Pons (tissue), 1 donor: Measurements from ENCODE around the gene LAMA5.

ENCODE experiments used
- DNase-seq: peaks from one replicate; pipeline ENCODE4 v3.0.0-alpha.2; 2016; ENCODE audit warnings: low spot score

Gene LAMA5, protein sequence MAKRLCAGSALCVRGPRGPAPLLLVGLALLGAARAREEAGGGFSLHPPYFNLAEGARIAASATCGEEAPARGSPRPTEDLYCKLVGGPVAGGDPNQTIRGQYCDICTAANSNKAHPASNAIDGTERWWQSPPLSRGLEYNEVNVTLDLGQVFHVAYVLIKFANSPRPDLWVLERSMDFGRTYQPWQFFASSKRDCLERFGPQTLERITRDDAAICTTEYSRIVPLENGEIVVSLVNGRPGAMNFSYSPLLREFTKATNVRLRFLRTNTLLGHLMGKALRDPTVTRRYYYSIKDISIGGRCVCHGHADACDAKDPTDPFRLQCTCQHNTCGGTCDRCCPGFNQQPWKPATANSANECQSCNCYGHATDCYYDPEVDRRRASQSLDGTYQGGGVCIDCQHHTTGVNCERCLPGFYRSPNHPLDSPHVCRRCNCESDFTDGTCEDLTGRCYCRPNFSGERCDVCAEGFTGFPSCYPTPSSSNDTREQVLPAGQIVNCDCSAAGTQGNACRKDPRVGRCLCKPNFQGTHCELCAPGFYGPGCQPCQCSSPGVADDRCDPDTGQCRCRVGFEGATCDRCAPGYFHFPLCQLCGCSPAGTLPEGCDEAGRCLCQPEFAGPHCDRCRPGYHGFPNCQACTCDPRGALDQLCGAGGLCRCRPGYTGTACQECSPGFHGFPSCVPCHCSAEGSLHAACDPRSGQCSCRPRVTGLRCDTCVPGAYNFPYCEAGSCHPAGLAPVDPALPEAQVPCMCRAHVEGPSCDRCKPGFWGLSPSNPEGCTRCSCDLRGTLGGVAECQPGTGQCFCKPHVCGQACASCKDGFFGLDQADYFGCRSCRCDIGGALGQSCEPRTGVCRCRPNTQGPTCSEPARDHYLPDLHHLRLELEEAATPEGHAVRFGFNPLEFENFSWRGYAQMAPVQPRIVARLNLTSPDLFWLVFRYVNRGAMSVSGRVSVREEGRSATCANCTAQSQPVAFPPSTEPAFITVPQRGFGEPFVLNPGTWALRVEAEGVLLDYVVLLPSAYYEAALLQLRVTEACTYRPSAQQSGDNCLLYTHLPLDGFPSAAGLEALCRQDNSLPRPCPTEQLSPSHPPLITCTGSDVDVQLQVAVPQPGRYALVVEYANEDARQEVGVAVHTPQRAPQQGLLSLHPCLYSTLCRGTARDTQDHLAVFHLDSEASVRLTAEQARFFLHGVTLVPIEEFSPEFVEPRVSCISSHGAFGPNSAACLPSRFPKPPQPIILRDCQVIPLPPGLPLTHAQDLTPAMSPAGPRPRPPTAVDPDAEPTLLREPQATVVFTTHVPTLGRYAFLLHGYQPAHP (N-terminal part only)

DNA sequence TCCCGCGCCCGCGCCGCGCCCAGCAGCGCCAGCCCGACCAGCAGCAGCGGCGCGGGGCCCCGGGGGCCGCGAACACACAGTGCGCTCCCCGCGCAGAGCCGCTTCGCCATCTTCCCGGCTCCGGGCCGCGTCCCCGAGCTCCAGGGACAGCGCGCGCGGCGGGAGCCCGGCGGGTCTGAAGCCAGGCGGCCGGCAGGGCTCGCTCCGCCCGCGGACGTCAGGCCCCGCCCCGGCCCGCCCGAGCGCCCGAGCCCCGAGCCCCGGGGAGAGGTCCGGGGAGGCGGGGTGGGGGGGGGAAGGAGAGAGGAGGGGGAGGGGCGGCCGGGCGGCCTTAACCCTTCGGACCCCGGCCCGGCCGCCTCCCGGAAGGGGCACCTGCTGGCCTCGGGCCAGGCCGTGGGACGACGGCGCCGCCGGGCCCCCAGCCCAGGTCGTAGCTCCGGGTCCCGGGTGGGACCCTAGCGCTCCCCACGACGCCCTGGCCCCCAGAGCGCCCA, at the start of gene LAMA5:
Gene LAMA5 (minus strand): TSS at position 177 of the 497 bp plus-strand sequence. CDS start 67 bp downstream, at position 110.
- DNase-seq: no peak

DNA sequence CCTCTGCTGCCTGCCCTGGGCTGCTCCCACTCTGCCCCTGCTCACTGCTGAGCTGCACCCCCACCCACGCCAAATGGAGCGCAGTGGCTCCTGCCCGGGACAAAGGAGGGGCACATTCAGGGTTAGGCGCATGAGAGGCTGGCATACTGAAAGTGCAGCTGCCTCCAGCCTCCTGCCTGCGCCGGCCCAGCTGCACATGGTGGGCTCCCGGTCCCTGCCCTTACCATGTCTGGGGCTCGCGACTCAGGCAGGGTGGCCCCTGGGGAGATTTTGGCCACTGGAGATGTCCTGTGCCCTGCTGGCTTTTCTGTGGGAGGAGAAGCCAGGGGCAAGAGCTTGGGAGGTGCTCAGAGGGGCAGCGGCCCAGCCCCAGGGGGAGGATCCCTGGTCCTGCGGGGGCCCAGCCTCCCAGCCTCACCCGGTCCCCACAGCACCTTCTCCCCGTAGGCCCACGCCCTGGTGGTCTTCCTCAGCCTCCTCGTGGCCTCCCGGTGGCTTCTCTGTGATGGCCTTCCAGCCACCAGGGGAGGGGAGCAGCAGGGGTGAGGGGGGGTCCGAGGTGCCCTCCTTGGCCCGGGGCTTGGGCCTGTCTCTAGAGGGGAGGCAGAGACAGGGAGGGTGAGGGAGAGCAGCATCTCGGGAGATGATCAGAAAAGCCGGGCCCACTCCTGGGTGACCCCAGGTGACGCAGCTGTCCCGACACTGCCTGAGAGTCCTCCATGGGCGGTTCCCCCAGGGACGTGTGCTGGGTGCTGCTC, 48.4 kb upstream of the LAMA5 start:
- no peak for DNase-seq

DNA sequence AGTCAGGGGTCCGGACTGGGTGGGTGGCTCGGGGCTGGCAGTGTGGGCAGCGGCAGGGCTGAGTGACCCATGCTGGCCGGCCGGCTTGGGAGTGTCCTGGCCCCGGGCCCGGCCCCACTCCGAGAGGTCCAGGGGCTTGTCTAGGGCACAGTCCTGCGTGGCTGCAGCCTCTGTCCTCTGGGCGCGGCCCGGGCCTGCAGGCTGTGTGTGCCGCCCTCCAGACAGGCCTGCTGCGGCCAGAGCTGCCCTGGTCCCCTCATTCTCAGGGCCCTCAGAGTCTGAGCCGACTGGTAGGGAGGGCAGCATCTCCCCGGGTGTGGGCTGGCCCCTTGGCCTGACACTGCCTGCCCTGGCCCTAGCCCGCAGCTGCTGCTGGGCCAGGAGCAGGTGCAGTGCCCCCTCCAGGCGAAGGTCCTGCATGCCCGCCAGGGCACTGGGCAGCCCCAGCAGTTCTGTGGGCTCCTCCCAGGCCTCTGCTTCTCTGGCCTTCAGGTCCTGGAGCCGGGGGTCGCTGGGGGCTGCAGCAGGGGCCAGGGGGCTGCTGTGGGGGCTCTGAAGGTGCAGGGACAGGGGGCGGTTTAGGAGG, 46.9 kb upstream of the LAMA5 start:
- DNase-seq: no peak

DNA sequence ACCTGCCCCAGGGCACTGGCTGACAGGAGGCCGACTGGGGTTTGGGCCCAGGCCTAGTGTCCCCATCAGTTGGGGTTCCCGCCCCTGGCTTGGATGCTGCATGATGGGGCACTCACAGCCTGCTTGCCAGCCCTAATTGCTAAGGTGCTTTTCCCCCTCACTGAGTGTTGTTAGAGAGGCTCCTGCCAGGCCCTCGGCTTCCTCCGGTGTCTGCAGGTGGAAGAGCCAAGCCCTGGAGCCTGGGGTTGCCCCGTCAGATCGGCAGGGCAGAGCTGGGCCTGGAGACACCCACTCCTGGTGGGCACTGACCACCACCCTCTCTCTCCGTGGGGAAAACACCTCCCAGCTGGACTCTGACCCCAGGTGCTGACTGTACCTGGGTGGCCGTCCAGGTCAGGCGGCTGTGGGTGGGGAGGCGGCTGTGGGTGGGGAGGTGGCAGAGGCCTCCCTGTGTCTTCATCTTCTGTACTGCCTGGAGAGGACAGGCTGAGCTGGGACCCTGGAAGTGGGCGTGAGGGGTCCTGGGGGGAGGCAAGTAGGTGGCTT, 46.0 kb upstream of the LAMA5 start:
- no peak for DNase-seq

DNA sequence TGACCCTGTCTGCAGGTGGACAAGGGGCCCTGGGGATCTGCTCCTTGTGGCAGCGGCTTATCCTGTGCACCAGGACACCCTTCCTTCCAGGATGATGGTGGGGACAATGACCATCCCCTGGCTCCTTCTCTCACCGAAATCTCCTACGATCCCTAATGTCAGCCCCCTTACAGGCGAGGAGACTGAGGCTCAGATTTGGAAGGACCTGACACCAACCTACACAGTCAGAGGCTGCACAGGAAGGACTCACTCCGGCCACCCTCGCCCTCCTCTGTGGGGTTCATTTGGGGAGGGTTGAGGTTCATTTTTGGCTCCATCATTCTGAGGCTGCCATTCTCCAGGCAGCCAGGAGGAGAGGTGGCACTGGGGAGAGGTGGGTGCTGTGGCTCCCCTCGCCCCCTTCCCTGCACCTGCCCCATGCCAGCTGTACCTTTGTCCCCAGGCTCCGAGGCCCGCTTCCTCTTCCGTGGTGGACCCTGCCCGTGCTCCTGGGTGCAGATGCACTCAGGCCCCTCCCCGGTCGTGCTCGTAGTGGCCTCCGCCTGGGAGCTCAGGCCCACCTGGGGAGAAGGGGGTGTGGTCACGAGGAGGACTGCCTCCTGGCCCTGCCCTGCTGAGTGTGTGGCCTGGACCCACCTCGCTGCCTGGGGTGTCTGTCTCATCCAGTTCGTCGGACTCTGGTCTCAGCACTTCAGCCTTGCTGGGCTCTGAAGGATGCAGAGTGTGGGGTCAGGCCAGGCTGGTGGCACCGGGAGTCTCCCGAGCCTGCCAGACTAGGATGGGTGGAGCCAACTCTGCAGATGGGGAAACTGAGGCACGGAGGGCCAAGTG, 45.3 kb upstream of the LAMA5 start:
- DNase-seq: no peak

DNA sequence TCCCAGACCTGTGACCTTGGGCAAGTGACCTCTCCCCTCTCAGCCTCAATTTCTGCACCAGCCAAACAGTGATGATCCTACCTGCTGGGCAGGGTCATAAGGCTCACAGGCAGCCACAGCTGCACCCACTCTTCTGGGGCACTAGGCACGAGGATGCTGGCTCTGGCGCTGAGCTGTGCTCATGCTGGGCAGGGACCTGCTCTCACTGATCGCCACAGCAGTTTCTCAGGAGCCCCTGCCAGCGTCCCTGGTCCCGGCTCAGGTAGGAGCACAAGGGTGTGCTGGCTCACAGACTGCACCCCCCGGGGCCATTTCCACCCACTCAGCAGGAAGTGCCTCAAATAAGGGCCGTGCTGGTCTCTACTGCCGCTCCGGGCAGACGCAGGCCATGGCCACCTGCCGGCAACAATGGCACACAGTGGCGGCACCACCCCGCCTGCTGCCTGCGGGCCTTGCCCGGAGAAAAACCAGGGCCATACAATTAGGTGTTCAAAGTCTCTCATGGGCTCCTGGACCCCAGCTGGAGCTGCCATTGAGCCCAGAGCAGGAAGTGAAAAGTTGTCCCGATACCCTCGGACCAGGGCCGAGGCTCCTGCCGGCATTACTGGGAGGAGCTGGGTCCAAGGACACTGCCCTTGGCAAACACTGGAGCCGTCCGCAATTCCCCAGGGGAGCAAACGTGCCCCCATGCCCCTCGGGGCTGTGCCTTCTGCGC, 44.5 kb upstream of the LAMA5 start:
- DNase-seq: no peak

DNA sequence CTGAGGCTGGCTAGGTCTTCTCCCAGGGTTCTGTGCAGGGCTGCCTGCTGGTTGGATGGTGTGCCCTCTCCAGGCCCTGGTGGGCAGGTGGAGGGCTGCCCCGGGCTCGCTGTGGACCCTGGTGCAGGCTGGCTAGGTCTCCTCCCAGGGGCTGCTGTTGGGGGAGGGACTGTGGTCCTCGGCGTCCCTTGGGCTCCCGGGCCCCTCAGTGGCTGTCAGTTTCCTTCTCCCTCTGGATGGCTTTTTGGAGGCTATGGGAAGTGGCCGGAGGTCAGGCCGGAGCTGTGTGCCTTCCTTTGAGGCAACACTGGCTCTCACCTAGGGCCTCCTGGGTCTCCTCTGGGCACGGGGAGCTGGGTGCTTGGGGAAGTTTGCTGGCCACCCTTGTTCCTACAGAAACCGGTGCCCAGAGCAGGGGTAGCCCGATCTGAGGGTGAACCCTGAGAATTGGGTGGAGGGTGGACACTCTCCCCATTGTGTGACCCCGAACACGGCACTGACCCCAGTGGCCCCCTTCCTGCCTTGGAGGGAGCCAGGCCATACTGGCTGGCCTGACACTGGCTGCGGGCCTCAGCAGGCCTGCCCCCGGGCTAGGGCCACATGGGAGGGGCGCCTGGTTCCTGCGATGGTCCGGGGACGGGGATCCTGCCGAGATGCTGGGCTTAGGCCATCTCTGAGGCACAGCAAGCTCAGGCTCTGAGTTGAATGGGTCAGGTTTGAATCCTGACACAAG, 43.8 kb upstream of the LAMA5 start:
- DNase-seq: no peak

DNA sequence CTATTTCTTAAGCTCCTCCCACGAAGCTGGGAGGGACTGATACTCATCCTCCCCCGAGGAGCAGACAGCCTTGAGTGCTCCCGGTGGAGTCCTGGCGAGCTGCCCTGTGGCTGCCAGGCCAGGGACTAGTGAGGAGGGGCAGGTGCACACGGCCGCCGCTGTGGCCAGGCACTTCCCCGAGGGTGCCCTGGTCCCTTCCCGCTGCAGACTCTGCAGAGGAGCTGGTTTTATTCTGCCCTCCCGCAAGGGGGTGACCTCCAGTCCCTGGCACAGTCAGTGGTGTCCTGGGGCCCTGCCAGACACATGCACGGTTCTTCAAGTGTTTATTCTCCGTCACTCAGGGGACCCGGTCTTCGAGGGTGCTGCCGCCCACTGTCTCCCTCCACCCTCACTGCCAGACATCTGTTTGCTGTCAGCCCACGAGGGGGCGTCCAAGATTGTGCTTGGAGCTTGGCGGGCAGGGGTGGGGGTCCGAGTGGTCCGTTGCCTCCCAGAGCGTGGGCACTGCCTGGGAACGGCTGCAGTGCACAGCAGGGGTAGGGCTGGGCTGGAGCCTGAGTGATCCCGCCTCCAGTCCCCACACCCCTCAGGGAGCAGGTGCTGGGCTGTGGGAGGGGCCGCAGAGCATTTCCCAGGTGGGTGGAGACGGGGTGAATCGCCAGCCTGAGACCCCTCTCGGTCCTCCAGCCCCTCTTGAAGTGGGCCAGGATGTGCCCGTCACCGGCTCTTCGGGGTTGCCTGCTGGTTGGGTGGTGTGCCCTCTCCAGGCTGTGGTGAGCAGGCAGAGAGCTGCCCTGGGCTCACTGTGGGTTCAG, 43.0 kb upstream of the LAMA5 start:
- DNase-seq: no peak

DNA sequence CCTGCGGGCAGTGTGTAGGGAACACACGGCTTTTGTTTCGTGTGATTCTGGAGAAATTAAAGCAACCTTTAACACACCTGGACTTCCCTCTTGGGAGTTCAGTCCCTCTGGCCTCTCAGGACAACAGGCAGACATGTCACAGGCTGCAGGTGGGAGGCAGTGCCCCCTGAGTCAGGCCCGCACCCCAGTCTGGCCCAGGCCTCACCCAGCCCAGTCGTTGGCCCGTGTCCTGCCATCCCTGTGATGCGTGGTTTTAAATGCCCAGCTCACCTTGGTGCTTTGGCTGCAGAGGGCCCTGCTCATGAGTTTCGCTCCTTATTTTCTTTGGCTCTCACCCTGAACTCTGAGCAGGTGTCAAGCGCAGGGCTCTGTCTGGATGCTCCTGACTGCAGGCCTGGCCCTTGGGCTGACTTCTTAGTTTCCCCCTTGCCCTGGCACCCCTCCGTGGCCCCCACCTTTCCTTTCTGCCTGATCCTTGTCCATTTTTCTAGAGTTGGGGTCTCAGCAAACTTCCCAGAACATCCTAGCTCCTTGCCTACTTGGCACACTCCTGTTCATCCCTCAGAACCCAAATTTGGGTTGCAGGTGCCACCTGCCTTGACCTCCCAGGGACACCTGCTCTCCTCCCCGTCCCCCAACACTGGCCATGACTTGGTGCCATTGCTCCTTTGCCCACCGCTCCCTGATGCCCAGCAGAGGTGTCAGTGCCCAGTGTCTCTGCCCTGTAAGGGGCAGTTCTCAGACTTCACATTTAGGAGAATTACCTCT, 42.2 kb upstream of the LAMA5 start:
- no peak for DNase-seq

DNA sequence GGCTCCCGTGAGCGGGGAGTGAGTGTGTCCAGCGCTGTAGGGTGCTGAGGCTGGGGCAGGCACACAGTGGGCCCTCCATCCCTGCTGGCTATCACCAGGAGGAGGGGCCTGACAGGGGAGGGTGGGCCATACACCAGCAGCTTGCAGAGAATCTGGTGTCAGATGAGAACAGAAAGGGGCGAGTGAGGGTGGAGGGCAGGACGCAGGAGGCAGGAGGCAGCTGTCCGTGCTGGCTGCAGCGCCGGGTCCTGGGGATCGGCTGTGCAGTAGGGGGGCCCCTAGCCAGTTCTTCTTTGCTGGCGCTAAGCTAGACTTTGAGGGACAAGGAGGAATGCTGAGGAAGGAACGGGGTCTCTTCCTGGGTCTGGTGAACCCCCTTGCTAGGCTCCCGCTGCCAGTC, 41.5 kb upstream of the LAMA5 start:
- DNase-seq: no peak

DNA sequence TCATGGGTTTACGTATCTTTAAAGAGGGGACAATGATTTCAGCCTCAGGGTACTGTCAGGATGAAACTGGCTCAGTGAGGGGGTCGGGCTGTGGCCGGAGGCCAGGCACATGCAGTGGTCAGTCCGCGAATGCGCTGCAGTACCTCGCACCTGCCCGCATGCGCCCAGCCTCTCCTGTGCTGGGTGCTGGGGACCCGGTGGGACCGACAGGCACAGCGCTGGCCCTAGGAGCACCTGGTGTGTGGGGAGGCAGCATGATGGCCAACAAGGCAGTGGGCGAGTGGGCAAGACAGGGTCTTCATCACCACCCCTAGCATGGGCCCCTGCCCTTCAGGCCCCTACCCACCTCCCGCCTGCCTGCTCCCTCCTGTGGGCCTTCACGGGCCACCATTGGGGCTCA, 40.9 kb upstream of the LAMA5 start:
- no peak for DNase-seq

DNA sequence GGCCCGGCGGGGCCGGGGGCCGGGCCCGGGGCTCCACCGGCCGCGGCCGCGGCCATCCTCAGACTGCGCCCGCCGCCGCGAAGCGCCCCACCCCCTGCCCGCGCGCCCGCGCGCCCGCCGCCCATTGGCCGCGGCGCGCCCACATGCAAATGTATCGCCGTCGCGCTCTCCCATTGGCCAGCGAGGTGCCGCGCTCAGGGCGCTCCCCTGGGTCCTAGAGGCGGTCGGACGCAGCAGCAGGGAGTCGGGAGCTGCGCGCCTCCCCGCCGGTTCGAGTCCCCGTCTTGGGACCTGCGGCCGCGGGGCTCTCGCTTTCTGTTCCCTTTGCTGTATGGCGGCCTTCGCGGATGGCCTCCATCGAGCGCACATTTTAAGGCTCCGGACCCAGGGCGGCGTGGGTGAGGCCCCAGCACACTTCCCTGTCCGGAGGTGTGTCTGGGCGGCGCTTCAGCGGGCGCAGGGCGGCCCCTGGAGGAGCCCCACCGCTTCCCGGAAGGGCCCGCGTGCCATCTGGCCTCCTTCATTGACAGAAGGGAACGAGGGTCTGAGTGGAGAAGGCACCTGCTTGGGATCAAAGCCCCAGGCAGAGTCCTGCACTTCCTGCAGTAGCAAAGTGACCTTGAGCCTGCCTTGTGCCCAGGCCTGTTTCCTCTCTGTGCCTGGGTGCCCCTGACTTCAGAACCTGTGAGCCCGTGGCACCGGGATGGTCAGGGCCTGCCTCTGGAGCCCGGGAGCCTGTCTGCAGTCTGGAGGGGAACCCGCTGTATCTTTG, 40.3 kb upstream of the LAMA5 start, which contains the start of gene CABLES2:
Gene CABLES2 (minus strand): TSS at position 65 of the 772 bp plus-strand sequence. CDS start 9 bp downstream, at position 56.
- peak; percentile 88 for DNase-seq

DNA sequence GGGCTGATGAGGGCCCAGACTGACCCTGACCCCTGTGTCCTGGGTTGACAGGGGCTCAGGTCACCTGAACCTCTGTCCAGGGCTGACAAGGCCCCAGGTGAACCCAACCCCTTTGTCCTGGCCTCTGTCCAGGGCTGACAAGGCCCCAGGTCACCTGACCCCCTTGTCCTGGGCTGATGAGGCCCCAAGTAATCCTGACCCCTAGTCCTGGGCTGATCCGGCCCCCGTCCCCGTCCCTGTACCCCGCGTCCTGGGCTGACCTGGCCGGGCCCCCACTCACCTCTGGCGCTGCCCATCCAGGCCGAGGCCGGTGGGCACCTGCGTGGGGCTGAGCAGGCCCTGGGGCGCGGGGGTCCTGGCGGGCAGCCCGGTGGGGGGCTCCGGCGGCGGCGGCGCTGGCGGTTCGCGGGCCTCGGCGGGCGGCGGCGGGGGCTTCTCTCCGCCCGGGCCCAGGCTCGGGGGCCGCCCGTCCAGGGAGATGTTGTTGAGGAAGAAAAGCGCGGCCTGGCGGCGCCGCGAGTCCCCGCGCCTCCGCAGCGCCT, 39.6 kb upstream of the LAMA5 start:
- DNase-seq: no peak

DNA sequence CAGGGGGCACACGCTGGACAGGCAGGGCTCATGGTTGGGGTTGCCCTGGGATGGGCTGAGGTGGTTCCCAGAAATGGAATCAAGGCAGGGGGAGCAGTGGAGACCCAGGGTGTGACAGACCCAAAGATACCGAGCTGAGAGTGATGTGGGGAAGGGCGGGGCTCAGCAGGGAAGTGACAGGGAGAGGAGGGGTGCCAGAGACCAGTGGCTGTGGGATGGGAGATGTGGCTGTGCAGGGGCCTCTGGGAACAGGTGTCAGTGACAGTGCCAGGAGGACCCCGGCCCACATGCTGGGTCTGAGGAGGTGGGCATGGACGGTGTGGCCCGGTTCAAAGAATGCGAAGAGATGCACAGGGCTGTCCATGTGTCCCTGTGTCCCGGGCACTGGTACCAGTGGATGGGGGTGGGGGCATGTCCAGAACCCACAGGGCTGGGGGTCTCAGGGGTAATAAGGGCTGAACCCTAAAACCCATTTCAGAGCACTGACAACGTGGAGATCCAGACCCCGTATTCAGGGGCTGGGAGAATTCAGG, 38.9 kb upstream of the LAMA5 start:
- DNase-seq: no peak
